Retinal pigment epithelial cell (primary cell): ENCODE results near the gene XPNPEP1.
A peak's percentile ranks its signal among the peaks of the same experiment; 100 is the strongest.

ENCODE experiments used
- DNase-seq: peaks from one replicate; pipeline ENCODE4 v3.0.0-alpha.2; 2010; ENCODE audit warnings: low read depth
- H3K4me3 ChIP-seq: 2 replicates; pipeline ENCODE4 v1.5.1; 2011; ENCODE audit warnings: mild to moderate bottlenecking, low read length, control low read depth, moderate library complexity
- TF ChIP-seq, protein P1 (sequence below): conservative IDR thresholded peaks from 2 replicates; pipeline ENCODE4 v1.5.1; 2011; ENCODE audit warnings: low read depth, low read length, control low read depth, inconsistent platforms

Gene XPNPEP1

DNA sequence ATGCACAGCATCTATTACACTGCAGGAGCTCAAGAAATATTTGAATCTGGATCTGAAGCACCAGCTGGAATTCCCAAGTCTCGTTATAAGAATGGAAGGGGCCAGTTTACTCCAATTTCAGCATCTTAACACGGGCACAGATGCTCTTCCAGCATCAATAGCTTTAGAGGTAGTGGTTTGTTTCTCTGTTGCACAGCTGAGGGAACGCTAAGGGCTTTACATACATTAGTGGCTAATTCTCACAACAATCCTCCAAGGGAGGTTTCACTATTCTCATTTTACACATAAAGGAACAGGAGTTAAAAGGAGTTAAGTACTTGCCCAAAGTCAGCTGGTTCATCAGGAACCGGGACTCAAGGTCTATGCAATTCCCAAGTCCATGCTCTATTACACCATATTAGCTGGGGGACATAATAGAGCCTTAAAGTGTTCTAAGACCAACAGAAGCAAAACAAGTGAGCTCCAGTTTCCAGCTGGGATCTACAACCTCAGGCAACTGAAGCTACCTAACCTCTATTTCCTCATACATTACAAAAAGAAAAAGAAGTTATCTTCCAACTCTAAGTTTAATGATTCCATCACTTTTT, 9.9 kb downstream of the XPNPEP1 start:
- TF ChIP-seq, protein P1, sequence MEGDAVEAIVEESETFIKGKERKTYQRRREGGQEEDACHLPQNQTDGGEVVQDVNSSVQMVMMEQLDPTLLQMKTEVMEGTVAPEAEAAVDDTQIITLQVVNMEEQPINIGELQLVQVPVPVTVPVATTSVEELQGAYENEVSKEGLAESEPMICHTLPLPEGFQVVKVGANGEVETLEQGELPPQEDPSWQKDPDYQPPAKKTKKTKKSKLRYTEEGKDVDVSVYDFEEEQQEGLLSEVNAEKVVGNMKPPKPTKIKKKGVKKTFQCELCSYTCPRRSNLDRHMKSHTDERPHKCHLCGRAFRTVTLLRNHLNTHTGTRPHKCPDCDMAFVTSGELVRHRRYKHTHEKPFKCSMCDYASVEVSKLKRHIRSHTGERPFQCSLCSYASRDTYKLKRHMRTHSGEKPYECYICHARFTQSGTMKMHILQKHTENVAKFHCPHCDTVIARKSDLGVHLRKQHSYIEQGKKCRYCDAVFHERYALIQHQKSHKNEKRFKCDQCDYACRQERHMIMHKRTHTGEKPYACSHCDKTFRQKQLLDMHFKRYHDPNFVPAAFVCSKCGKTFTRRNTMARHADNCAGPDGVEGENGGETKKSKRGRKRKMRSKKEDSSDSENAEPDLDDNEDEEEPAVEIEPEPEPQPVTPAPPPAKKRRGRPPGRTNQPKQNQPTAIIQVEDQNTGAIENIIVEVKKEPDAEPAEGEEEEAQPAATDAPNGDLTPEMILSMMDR, result no peak
- no peak for DNase-seq
- no peak overlapping the region for H3K4me3 ChIP-seq

GRCh38 chr10:109912335-109913281, 10.7 kb downstream of the XPNPEP1 start:
- TF ChIP-seq, protein P1, result no peak
- no peak overlapping the region for H3K4me3 ChIP-seq
- peak; percentile 54 for DNase-seq

DNA sequence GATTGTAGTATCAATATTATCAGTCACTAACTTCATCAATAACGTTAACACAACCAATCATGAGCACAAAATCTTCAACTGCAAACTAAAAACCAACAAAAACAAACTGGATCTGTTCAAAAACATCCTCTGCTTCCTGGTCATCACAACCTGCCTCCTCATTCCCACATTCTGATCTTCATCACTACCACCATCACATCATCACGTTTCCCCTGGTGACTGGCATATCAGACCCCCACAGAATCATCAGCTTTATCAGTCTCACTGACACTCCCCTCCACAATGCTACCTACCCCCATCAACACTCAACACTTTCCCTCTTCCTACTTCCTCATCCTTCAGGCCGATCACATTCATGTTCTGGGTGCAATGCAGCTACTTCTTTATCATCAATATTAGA, 11.4 kb downstream of the XPNPEP1 start:
- H3K4me3 ChIP-seq, result no peak overlapping the region
- TF ChIP-seq, protein P1, result no peak
- DNase-seq, result no peak

GRCh38 chr10:109906316-109906715, 17.0 kb downstream of the XPNPEP1 start:
- TF ChIP-seq, protein P1, result no peak
- no peak overlapping the region for H3K4me3 ChIP-seq
- no peak for DNase-seq

DNA sequence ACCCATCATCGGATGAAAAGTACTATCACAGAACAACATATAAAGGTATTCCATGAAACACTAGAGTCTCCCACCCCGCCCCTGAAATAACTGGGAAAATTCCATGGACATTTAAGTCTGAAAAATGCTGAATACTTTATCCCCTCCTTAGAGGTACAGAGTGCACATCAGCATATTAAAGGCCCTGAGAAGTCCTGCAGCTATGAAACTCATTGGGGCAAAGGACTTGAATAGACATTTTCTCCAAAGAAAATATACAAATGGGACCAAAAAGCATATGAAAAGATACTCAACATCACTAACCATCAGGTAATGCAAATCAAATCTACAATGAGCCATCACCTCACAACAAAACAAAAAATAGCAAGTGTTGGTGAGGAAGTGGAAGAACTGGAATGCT, 18.9 kb downstream of the XPNPEP1 start:
- no peak overlapping the region for H3K4me3 ChIP-seq
- TF ChIP-seq, protein P1, result no peak
- DNase-seq, result no peak

DNA sequence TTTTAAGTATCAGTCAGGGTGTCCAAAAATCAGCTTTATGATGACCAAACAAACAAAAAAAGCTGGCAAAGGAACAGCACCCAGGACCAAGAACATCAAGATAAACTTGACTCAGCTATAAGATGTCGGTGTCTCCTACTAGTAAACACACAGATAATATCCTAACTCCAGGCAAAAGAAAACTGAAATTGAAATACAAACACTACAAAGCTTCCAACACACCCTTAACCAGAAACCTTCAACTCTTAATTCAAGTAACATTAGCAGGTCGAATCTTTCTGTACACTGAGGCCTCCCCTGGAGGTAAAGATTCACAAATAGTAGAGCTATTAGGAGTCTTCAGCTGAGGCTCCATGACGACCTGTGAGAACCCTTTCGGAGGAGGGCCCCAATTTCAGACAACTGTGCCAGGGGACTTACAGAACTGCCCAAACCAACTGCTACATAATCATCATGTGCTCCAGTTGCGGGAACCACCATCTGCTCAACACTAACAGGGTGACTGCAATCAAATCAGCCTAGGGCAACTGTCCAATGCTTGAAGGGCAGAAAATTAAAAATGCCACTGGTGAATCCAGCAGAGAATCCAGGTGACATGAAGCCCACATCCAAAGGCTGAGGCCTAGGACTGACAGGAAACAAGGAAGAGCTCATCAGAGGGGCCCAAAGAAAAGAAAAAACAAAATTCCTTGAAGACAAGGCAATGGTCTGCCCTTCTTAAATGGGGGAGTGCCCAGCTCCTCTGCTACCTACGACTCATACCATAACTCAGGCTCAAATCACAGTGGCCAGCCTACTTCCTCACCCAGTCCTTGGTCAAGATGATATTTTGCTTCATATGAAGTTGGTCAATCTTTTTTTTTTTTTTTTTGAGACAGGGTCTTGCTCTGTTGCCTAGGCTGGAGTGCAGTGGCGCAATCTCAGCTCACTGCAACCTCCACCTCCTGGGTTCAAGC, 20.0 kb downstream of the XPNPEP1 start:
- no peak overlapping the region for H3K4me3 ChIP-seq
- TF ChIP-seq, protein P1, result no peak
- no peak for DNase-seq
